Measurements from ENCODE around the gene EGFR.

DNA sequence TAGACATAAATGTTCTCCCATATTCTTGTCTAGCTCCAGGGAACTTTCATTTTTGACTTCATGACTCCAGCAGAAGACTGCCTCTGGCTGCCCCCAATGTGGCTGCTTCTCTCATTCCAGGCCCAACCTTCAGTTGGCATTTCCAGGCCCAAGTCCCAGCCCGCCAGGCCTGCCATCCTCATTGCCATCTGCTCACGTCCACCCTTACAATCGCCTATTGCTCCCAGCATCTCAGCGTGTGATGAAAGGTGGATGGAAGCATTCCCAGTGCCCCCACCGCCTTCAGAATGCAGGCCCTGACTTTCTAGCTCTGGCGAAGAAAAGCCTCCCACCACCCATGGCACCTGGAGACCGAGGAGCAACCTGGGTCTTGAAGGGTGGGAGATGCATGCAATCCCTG, 214.2 kb downstream of the EGFR start:
- TF ChIP-seq, protein P1, sequence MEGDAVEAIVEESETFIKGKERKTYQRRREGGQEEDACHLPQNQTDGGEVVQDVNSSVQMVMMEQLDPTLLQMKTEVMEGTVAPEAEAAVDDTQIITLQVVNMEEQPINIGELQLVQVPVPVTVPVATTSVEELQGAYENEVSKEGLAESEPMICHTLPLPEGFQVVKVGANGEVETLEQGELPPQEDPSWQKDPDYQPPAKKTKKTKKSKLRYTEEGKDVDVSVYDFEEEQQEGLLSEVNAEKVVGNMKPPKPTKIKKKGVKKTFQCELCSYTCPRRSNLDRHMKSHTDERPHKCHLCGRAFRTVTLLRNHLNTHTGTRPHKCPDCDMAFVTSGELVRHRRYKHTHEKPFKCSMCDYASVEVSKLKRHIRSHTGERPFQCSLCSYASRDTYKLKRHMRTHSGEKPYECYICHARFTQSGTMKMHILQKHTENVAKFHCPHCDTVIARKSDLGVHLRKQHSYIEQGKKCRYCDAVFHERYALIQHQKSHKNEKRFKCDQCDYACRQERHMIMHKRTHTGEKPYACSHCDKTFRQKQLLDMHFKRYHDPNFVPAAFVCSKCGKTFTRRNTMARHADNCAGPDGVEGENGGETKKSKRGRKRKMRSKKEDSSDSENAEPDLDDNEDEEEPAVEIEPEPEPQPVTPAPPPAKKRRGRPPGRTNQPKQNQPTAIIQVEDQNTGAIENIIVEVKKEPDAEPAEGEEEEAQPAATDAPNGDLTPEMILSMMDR (conservative IDR thresholded peaks at IDR 0.05; ENCODE audit: low read depth, low read length), result no peak
- TF ChIP-seq EZH2phosphoT487 (IDR thresholded peaks at IDR 0.05; ENCODE audit: borderline replicate concordance, low read length), result no peak
- TF ChIP-seq EZH2 (IDR thresholded peaks at IDR 0.05; ENCODE audit: low read length, unreplicated experiment), result no peak
